ENCODE measurements around the gene SPEN.
A peak's percentile ranks its signal among the peaks of the same experiment; 100 is the strongest.

Gene SPEN

GRCh38 chr1:15951341-15952153 lies 104.0 kb downstream of the SPEN start:
- no peak for TF ChIP-seq POLR2A (IDR thresholded peaks at IDR 0.05; ENCODE audit: low read length)
- peak; percentile 52 to 62 for DNase-seq

GRCh38 chr1:15952317-15953258 lies 105.1 kb downstream of the SPEN start:
- peak; percentile 61 to 83 for DNase-seq
- TF ChIP-seq GATA1 (IDR thresholded peaks at IDR 0.05; ENCODE audit: low read depth, low read length) (no peak), POLR2A (IDR thresholded peaks at IDR 0.05; ENCODE audit: low read length) (peak; percentile 79)

GRCh38 chr1:15953294-15953771 lies 105.8 kb downstream of the SPEN start:
- DNase-seq: peak in 1 of 2 experiments; percentile 39
- TF ChIP-seq GATA1 (IDR thresholded peaks at IDR 0.05; ENCODE audit: low read depth, low read length) (no peak), POLR2A (IDR thresholded peaks at IDR 0.05; ENCODE audit: low read length) (no peak)

GRCh38 chr1:15953791-15954241 lies 106.3 kb downstream of the SPEN start:
- DNase-seq: peak; percentile 21 to 39
- TF ChIP-seq GATA1 (IDR thresholded peaks at IDR 0.05; ENCODE audit: low read depth, low read length) (no peak), POLR2A (IDR thresholded peaks at IDR 0.05; ENCODE audit: low read length) (no peak)

- DNase-seq: no peak
- no peak for TF ChIP-seq POLR2A (IDR thresholded peaks at IDR 0.05; ENCODE audit: low read length)
- no peak for TF ChIP-seq GATA1 (IDR thresholded peaks at IDR 0.05; ENCODE audit: low read depth, low read length)
Measured at GRCh38 chr1:15954316-15954715, 106.8 kb downstream of the SPEN start.

GRCh38 chr1:15955552-15955951 lies 108.0 kb downstream of the SPEN start:
- TF ChIP-seq GATA1 (IDR thresholded peaks at IDR 0.05; ENCODE audit: low read depth, low read length) (no peak), POLR2A (IDR thresholded peaks at IDR 0.05; ENCODE audit: low read length) (no peak)
- DNase-seq: no peak

- no peak for TF ChIP-seq GATA1 (IDR thresholded peaks at IDR 0.05; ENCODE audit: low read depth, low read length)
- TF ChIP-seq POLR2A (IDR thresholded peaks at IDR 0.05; ENCODE audit: low read length): no peak
Measured at GRCh38 chr1:15956150-15956549, 108.6 kb downstream of the SPEN start.

GRCh38 chr1:15957221-15958095 lies 110.0 kb downstream of the SPEN start:
- no peak for DNase-seq
- no peak for TF ChIP-seq GATA1 (IDR thresholded peaks at IDR 0.05; ENCODE audit: low read depth, low read length)
- TF ChIP-seq POLR2A (IDR thresholded peaks at IDR 0.05; ENCODE audit: low read length): no peak

More at GRCh38 chr1:15956150-15956549, 108.6 kb downstream of the SPEN start:
- no peak for DNase-seq

GRCh38 chr1:15958111-15958510 lies 110.6 kb downstream of the SPEN start:
- TF ChIP-seq POLR2A (IDR thresholded peaks at IDR 0.05; ENCODE audit: low read length): no peak
- TF ChIP-seq GATA1 (IDR thresholded peaks at IDR 0.05; ENCODE audit: low read depth, low read length): no peak
- DNase-seq: no peak

GRCh38 chr1:15958793-15959192 lies 111.3 kb downstream of the SPEN start:
- TF ChIP-seq GATA1 (IDR thresholded peaks at IDR 0.05; ENCODE audit: low read depth, low read length) (no peak), POLR2A (IDR thresholded peaks at IDR 0.05; ENCODE audit: low read length) (no peak)
- DNase-seq: peak in 1 of 2 experiments; percentile 50

- TF ChIP-seq GATA1 (IDR thresholded peaks at IDR 0.05; ENCODE audit: low read depth, low read length): no peak
- no peak for TF ChIP-seq POLR2A (IDR thresholded peaks at IDR 0.05; ENCODE audit: low read length)
- no peak for DNase-seq
Measured at GRCh38 chr1:15959424-15959823, 111.9 kb downstream of the SPEN start.

- TF ChIP-seq GATA1 (IDR thresholded peaks at IDR 0.05; ENCODE audit: low read depth, low read length) (no peak), POLR2A (IDR thresholded peaks at IDR 0.05; ENCODE audit: low read length) (no peak)
- no peak for DNase-seq
Measured at GRCh38 chr1:15959827-15960446, 112.4 kb downstream of the SPEN start.

- TF ChIP-seq POLR2A (IDR thresholded peaks at IDR 0.05; ENCODE audit: low read length) (no peak), GATA1 (IDR thresholded peaks at IDR 0.05; ENCODE audit: low read depth, low read length) (no peak)
- DNase-seq: no peak
Measured at GRCh38 chr1:15960808-15961207, 113.3 kb downstream of the SPEN start.
